ENCODE measurements around the gene SMPD3.

Gene SMPD3

DNA sequence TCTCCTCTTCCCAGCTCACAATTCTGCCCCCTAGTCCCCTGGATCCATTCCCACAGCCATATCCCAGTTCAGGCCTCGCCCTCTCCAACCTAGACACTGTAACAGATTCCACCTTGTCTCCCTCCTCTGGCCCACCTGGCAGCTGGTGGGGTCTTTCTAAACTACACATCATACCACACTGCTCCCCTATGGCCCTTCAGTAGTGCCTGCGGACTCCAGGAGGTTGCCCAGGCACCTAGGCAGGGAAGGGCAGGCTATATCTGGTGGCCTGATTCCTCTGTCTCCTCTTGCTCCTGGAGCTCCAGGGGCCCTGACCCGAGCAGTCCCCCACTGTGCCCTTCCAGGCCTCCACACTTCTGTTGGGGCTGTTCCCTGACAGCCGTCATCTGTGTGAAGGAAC lies 64.5 kb downstream of the SMPD3 start:
- DNase-seq (ENCODE audit: low read depth in 2 of 2), result no peak

DNA sequence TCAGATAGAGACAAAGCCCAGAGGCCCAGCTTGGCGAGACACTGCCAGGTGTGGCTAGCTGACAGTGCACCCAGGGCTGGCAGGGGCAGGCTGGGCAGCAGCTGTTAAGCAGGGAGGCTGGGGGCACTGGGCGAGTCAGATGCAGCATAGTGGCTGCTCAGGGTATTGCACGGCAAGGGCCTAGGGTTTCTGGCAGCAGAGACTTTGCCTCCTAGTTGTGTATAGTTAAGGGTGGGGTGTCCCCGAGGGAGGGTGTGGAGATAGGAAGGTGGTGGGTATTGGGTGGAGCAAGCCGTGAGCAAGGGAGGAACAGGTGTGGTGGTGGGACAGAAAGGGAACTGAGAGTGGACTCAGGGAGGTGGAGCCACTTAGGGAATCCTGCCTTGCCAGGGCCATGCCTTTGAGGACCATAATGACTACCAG lies 66.0 kb downstream of the SMPD3 start:
- DNase-seq (ENCODE audit: low read depth in 2 of 2), result no peak

DNA sequence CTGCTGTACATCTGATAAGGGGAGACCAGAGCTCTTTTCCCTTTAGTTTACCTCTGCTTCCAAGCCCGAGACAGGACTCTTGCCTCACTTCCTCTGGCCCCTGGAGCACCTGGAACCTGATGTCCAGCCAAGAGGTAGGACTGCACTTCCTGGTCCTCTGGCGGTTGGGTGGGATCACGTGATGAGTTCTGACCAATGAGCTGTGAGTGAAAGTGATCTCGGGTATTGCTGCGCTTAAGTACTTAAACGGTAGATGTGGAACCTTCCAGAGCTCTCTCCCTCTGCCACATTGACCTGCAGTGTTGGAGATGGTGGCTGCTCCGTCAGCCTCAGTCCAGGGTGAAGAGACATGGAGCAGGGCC lies 67.0 kb downstream of the SMPD3 start:
- DNase-seq (ENCODE audit: low read depth in 2 of 2), result no peak

DNA sequence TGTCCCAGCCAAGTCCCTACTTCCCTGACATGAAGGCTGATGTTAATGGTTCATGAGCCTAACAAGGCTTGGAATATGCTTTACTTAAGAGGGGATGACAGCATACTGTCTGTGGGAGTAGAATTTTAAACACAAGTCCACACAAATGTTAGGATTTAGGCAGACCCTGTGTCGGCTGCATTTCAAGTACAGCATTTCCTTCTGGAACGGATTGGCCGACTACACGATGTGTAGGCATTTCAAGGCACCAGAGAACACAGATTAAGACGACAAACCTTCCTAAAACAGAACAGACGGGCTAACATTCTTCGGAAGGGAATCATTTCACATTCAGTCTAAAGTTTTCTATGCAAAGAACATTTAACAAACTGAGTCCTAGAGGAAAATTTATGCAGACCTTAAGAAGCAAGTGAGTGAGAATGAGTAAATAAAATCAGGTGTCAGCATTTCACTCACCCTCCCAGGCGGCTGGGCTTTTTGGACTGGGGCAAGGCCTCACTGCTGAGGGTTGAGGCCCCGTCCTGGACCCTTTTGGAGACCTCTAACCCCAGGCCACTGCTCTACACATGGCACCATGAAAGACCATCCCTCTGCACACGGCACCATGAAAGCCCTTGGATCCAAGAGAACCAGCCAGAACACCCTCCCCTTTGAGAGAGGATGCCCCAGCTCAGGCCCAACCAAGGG lies 67.5 kb downstream of the SMPD3 start:
- DNase-seq (ENCODE audit: low read depth in 2 of 2), result no peak

DNA sequence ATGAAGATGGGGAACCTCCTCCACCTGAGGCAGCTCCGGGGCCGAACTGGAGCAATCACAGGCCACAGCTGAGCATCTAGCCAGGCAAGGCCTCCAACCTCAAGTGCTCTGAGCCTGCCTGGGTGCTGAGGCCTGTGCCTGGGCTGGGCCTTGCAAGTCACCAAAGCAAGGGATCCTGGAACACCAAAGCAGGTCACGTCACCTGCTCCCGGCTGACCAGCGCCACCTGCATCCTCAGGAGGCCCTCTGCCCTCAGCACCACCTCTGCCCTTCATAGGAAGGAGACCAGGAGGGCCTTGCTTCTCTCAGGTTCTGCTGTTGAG lies 68.0 kb downstream of the SMPD3 start:
- DNase-seq (ENCODE audit: low read depth in 2 of 2), result no peak

DNA sequence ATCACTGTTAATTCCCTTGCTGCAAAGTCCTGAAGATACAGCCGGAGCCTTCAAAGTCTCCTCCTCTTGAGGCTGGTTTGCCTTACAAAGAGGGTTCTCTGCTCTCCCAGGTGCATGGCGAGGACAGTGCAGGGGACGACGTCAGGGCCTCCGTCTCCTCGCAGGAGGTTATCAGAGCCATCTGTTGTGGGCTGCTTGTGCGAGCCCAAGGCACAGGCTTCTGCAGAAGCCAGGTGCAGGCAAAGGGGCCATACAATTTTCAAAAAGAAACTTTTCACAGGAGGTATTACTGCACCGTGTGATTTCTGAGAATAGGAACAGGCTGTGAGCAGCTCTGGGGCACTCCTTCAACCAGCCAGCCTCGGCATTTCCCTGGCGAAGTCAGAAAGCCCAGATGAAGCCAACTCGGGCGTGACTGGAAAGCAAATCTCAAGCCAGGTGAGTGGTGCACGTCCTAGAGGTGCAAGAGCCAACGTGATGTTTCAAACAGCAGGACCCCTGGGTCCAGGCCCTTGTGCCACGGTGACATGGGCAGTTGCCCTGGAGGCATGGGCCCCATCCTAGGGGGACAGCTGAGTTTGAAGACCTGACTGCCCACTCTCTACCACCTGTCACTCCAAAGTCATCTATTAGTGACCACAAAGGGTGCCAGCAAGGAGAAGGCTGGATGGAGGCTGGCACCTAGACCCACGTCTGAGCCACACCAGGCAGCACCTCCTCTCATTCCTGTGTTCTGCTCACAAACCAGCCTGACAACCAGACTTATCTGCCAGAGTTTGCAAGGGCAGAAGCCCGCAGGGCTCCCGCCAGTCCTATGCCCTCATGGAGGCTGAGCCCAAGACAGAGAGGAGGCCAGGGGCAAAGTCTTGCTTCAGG lies 68.6 kb downstream of the SMPD3 start:
- no peak for DNase-seq (ENCODE audit: low read depth in 2 of 2)

DNA sequence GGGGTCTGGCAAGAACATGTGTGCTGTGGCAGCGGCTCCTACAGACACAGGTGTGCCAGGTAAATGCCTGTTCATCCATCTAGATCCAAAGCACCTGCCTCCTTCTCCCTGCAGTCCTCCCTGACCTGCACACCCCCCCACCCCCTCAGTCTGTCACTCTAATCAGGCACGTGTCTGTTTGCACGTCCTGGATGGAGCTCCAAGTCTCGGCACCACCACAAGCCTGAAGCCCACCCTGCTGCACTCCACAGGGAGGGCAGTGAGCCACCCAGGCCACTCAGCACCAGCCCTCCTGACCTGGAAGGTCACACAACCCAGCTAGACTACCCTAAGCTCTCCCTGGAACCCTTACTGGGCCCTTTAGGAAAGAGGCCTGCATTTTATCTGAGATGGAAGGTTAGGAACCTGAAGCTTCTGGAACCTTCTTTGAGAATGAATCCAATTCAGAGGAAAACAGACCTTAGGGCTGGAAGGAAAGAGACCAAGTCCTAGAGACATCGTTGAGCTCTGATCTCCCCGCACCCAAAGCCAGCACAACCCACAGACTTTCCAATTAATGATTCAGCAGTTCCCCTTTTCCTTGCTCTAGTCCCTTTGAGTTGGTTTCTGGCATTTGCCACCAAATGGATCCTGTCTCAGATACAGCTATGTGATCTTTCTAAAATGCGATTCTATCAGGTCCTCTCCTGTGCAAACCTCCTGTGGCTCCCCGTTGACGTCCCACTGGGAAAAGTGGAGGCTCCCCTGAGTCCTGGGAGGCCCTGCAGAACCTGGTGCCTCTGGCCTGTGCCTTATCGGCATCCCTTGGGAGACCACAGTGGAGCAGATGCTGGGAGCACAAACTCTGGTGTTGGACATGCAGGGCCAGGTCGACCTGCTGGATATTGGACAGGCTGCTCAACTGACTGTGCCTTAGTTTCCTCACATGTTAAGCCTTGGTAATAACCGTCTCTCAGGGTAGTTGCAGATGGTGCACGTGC lies 69.6 kb downstream of the SMPD3 start:
- DNase-seq (ENCODE audit: low read depth in 2 of 2), result no peak

DNA sequence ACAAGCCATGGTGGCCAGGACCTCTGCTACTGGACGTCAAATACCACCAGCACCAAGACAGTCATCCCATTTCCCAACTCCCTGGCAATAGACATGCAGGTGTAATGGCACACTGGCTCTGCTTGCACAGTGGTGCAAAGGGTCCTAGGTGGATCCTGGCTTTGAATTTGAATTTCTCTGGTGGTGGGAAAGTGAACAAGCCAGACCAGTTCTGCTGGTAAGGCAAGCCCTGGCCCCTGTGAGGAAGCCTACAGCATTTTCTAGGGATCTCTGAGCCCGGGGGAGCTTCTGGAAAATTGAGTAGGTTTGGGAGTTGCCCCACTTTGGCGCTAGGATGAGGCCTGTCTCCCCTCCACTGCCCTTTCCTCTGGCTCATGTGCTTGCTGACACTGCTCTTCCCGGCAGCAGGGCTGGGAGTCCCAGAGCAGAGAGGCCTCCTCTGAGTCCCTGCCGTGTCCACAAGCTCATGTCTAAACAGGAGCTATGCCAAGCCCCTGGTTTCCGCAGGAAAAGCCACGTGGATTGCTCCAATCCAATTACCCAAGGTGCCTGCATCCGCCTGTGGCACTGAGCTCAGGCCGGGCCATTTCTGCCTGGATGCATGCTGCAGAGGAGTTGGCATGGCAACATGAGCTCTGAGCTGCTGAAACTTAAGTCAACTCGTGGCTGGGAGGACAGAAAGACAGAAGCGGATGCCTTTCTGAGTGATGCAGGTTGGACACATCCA lies 70.5 kb downstream of the SMPD3 start:
- DNase-seq (ENCODE audit: low read depth in 2 of 2), result no peak

DNA sequence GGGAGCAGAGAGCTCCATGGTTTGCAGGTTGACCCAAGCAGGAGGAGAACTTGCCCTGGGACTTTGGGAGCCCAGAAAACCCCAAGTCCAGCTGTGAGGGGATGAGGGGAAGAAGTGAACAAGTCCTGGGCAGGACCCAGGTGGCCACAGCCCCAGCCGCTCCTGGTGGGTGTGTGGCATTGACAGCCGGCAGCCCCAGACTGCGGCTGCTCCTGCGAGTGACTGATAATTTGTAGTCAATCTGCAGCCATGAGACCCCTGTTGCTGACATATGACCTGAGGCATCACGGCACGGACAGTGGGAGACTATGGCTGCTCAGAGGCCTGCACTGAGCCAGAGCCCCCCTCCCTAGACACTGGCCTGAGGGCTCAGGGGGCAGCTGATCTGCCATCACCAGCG lies 71.1 kb downstream of the SMPD3 start:
- DNase-seq (ENCODE audit: low read depth in 2 of 2), result no peak

DNA sequence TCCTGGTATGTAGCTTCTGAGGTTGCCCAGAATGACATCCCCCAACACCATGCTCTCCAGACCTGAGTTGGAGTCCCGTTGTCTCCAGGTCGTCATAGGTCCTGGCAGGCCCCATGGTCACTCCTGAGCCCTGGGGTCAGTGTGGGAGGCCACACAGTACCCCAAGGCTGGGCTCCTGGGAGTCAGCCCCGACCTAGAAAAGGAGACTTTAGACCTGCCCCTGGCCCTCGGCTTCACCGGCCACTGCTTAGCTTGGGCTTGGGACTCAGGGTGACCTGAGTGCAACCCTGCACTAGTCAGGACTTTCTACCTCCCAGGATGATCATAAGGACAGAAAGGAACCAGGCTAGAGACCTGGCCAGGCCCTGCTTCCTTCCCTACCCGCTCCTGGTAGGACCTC lies 71.7 kb downstream of the SMPD3 start:
- DNase-seq (ENCODE audit: low read depth in 2 of 2), result no peak

DNA sequence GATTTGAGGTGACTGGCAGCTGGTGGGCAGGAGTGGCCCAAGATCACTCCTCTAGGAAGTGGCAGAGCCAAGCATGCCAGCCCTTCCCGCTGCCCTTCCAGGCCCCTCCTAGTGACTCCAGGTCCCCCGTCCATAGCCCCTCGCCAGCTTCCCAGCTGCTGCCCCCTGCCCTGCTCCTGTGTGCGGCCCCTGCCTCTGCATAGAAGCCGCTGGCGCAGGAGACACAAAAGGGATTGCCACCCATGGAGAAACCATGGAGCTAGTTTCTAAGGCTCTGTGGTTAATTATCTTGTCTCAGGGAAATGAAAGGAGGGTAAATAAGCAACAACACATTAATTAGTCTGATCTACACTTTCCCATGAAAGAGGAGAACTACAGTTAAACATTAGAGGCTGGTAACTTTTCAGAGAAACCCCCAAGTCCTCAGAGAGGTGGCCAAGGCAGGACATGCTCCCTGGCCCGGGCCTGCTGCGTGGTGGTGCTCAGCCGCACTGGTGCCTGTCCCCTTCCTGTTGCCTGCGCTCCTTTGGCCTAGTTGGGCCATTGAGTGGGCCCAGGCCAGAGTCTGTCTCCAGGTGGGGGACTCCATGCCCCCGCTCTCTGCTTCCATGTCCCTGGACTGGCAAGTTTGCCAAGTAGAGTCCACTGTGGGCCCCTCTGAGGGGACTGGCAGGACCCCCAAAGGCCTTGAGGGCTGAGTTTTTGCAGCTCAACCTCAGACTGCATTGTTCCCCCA lies 72.3 kb downstream of the SMPD3 start:
- no peak for DNase-seq (ENCODE audit: low read depth in 2 of 2)

DNA sequence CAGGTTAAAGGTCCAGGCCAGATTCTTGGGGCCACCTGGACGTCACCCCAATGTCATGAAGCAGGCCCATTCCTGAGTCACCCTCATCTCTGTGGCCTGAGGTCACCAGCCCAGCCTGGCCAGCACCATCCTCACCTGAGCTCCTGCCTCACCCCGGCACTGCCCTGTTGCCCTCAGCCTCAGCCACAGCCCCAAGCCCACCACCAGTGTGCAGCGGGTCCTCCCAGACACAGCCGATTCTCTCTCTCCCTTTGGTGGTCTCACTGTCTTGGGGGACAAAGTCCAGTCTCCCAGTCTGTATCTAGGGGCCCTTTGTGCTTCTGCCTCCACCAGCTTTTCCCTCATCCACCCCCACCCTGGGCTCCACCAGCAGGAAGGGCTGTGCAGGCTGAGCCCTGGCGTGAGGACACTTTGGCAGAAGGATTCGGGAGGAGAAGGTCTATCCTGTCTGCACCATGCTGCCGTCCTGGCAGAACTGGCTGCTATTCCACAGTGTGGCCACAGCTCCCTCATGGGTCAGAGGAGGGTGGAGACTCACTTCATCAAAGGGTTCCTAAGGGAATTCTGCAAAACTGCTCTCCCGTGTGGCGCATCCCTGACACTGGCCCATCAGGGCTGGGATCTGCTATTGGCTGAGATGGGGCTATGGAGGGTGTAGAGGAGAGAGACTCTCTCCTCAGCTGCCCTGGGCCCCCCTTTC lies 73.2 kb downstream of the SMPD3 start:
- no peak for DNase-seq (ENCODE audit: low read depth in 2 of 2)

DNA sequence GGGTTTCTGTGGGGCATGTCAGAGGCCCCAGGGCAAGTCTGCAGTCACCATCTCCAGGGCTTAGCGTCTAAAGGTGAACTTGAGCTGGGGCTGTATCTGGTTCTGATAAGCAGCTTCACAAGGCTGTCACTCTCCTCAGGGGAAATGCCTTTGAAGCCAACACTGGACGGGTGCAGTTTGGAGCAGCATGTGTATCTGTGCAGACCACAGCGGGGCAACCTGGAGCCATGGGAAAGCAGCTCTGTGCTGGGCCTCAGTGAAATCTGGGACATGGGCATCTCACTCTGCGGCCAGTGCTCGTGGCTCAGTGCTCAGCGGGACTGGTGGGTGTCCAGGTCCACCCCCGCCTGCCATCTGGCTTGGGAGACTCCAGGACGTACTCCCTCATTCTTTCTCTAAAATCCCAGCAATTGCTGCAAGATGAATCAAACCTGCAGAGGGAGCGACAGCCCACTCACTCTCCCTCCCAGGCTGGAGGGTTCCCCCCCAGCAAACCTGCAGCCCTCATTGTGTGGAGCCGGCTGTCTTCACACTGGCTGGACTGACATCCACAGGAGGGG lies 74.0 kb downstream of the SMPD3 start:
- DNase-seq (ENCODE audit: low read depth in 2 of 2), result no peak

DNA sequence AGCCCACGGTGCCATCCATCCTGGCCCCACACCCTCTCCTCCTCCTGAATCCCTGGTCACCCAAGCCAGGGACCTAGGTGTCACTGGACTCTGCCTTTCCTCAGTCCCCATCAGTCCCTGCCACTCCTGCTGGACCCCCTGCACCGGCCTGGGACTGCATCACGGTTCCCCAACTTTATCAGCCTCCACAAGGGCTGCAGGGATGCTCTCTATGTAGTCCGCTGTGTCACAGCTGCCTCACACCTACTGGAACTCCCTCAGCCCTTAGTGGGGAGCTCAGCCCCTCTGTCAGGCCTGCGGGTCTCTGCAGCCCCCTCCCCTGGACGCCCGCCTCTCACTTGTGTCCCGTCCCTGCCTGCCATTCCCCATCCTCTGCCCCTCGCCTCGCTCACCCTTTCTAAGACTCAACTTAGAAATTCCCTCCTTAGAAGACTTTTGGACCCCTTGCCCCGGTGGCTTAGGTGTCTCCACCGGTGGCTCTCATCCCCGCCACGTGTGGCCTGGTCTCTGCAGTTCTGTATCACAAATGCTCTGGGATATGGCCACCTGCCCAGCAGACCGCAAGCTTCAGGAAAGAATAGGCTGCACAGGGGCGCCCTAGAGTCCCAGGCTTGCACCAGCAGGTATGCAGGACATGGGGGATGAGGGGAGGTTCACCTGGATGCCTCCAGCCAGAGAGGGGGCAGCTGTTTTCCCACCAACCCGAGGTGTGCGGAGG lies 74.6 kb downstream of the SMPD3 start:
- no peak for DNase-seq (ENCODE audit: low read depth in 2 of 2)

DNA sequence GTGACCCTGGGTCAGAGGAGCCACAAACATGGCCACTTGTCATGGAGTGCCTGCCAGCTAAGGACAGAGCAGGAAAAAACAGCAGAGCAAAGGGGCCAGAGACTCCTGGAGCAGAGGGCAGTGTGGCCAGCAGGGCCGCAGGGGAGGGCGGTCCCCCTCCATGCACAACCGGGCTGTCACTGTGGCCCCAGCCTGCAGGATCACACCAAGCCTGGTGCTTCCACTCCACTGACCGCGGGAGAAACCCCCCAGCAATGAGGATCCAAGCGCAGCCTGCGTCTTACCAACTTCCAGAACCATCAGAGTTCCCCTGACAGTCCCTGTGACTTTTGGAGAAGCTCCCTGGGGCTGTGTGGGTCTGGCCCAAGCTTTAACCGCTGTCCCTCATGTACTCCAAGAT lies 75.5 kb downstream of the SMPD3 start:
- DNase-seq (ENCODE audit: low read depth in 2 of 2), result no peak

DNA sequence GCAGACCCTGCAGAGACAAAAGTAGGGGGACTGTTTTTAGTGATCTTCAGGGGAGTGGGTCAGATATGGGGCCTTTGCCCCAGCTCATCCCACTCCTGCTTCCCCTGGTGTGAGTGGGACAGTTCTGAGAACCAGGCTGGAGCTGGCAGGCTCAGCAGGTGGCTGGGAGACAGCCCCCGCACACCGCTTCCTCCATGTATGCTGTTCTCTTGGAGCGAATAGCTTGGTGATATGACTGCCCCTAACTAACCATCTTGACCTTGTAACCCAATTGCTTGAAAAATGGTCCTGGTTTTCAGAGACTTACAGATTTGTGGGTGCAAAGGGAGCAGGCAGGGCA lies 76.0 kb downstream of the SMPD3 start:
- no peak for DNase-seq (ENCODE audit: low read depth in 2 of 2)

DNA sequence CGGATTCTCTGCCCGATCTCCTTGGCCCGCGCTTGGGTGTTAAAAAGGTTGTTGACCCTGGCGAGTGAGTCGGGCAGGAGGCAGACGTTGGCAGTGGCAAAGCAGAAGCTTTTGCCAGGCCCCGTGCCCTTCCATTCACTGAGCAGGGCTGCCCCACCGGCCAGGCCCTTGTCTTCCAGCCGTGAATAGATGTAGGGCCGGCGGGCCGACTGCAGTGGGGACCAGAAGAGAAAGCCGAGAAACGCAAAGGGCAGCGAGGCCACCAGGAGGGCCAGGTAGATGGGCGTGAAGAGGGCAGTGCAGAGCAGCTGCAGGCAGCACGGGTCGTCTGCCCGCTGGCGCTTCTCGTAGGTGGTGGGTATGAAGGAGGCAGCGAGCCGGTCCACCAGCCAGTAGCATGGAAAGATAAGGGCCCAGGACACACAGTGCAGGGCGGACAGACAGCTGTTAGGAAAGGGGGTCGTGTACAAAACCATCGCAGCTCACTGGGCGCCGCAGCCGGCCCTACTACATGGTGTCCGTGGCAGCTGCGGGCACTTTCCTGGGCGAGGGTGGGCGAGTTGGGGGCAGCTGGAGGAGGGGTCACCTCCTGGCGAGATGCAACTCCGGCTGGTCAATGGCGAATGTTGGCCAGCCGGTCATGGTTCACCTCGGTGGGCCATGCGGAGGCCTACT lies 76.5 kb downstream of the SMPD3 start:
- DNase-seq (ENCODE audit: low read depth in 2 of 2), result no peak

DNA sequence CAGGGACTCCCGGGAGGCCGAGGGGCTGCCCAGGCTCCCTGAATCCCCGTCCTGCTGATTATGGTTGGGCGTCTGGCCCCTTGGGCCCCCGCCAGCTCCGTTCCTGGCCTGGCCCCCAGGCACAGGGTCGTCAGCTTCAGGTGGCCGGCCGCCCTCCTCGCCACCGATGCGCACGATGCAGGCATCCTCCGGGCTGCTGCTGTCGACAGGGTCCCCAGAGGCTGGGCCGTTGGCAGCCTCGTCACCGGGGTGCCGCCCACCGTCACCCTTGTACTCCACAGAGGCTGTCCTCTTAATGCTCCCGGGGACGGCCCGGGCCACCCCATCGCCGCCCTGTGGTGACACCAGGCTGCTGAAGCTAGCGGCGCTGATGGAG lies 77.0 kb downstream of the SMPD3 start:
- DNase-seq (ENCODE audit: low read depth in 2 of 2), result no peak
